ENCODE results near the gene DCLK2.

GRCh38 chr4:150149381-150149780, 71.1 kb downstream of the DCLK2 start:
- TF ChIP-seq EZH2 (IDR thresholded peaks at IDR 0.05; ENCODE audit: low read depth, low read length, severe bottlenecking) (no peak), RNF2 (IDR thresholded peaks at IDR 0.05; ENCODE audit: borderline replicate concordance, low read depth, low read length, missing control alignments, poor library complexity, severe bottlenecking) (no peak), CTCF (IDR thresholded peaks at IDR 0.05; ENCODE audit: control extremely low read depth in 1 of 3, insufficient read depth in 1 of 3, low read depth in 1 of 3, low read length in 3 of 3) (no peak), RBBP5 (IDR thresholded peaks at IDR 0.05; ENCODE audit: borderline replicate concordance, low read depth, low read length) (no peak), POLR2A (IDR thresholded peaks at IDR 0.05; ENCODE audit: control extremely low read depth in 1 of 2, low read depth in 2 of 2, low read length in 2 of 2) (no peak), RFX5 (IDR thresholded peaks at IDR 0.05; ENCODE audit: borderline replicate concordance, low read depth, low read length) (no peak)
